Heart left ventricle (tissue), 13 donors: ENCODE measurements around the gene ATP1B3.

ENCODE experiments used
- CTCF ChIP-seq, 12 donors: fragments of 200-600 bp; sonication (generic) in 4 of 12; IDR thresholded peaks; one replicate each; pipeline versions ENCODE4 v1.5.0 to v1.8.0; 2018 to 2022; ENCODE audit warnings: antibody characterized with exemption in 12 of 12, mild to moderate bottlenecking in 5 of 12
- POLR2A ChIP-seq, 2 donors: fragments of 450-650 bp; IDR thresholded peaks; one replicate each; pipeline ENCODE4 v1.6.1; 2017; ENCODE audit warnings: antibody characterized with exemption in 2 of 2, mild to moderate bottlenecking in 2 of 2, moderate library complexity in 2 of 2
- donor health status: ischemic (EF 13 %, LVEDD 7.1; RV severe dilation, severe dysfunction).
- donor health status: DM: no; HTN: yes; CAD: no.
- donor health status: DM: no; HTN: no; CAD: no.
- donor health status: ischemic (EF 25% LVEDD 6.9; RV normal size, moderate dysfunction).
- donor health status: ischemic (EF 25% LVEDD 5.7; RV mildly dilated, moderate dysfunction).
- donor health status: ischemic (EF 35%, LVEDD 5.7; RV mildly dilated, moderate dysfunction).
- donor health status: nonischemic (EF 11% LVEDD 7.7; RV severe dilation, severe dysfunction).
- donor health status: DM: yes; HTN: yes; CAD: no.
- donor health status: PGD.
- donor health status: ischemic (EF 29% LVEDD 5.4; RV normal size, mild dysfunction).
- donor health status: nonischemic (EF 23%, LVEDD 6.1; RV moderate dilation, normal function).

- no peak for TF ChIP-seq CTCF (IDR thresholded peaks at IDR 0.05)
- no peak for TF ChIP-seq POLR2A (IDR thresholded peaks at IDR 0.05)
Observed at GRCh38 chr3:141933421-141934300, 57.2 kb downstream of the ATP1B3 start.
